ENCODE results near the gene DMWD. TPM values are rescaled to one million over a fixed set of nuclear protein-coding genes. Genes with fewer than 3 reads are reported as not detected.
A peak's percentile ranks its signal among the peaks of the same experiment; 100 is the strongest.

DMWD gene
- total RNA-seq, 1 experiment from 2014 or later, result 86.7 TPM

DNA sequence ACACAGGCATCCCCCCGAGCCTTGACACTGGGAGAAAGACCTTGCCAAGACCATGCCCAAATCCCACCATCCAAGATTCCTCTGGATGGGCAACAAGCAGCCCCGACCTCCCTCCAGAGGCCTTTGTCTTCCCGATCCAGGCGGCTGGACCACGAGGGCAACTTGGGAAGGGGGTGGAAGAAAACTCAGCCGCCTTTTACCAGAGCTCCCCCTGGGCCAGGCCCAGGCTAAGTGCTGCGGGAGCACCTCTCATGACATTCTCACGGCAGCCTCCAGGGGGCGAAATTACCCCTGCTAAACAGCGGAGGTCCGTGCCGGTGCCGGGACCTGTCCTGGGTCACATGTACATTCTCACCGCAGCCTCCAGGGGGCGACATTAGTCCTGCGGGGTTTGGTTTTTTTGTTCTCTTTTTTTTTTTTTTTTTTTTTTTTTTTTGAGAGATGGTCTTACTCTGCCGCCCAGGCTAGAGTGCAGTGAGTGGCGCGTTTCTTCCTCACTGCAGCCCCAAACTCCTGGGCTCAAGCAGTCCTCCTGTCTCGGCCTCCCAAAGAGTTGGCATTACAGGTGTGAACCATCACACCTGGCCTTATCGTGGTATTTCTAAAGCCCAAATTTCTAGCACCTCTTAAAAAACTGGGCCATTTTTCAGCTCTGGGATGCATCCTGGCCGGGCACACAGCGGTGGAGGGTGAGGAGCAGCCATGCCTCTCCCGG lies 24.5 kb upstream of the DMWD start:
- Histone ChIP-seq H3K4me1 (ENCODE audit: insufficient read depth, low read length, poor library complexity, severe bottlenecking) (no peaks in the 10 kb centered on the region), H3K27ac (ENCODE audit: low read depth, low read length, poor library complexity, severe bottlenecking) (no peak overlapping the region), H3K9me3 (ENCODE audit: low read depth, low read length, poor library complexity, severe bottlenecking) (no peaks in the 10 kb centered on the region), H3K4me3 (ENCODE audit: low read depth, low read length, poor library complexity, severe bottlenecking) (no peak overlapping the region), H3K36me3 (ENCODE audit: insufficient read depth, low read length, poor library complexity, severe bottlenecking) (peaks cover 11% of the 10 kb centered on the region), H3K27me3 (replicated peaks; ENCODE audit: insufficient read depth, low read depth, low read length, poor library complexity) (no peaks in the 10 kb centered on the region)
- CTCF ChIA-PET, result interaction anchor here (0.6 to 1.1 kb wide), 18 partner anchors 10 to 1034 kb away, joined by 3 to 17 read pairs (median 8); partner anchors contain the start of genes DMWD and SYMPK
- intact Hi-C loops (cut with micrococcal nuclease; ENCODE audit: unreplicated experiment), result no loop called here
- peak; percentile 96 for DNase-seq (ENCODE audit: low spot score)
- no TSS peak for BruUV-seq (replicated peaks)
- POLR2A ChIA-PET (ENCODE audit: low non-redundant PET), result no interaction called here
- TF ChIP-seq, protein P1, sequence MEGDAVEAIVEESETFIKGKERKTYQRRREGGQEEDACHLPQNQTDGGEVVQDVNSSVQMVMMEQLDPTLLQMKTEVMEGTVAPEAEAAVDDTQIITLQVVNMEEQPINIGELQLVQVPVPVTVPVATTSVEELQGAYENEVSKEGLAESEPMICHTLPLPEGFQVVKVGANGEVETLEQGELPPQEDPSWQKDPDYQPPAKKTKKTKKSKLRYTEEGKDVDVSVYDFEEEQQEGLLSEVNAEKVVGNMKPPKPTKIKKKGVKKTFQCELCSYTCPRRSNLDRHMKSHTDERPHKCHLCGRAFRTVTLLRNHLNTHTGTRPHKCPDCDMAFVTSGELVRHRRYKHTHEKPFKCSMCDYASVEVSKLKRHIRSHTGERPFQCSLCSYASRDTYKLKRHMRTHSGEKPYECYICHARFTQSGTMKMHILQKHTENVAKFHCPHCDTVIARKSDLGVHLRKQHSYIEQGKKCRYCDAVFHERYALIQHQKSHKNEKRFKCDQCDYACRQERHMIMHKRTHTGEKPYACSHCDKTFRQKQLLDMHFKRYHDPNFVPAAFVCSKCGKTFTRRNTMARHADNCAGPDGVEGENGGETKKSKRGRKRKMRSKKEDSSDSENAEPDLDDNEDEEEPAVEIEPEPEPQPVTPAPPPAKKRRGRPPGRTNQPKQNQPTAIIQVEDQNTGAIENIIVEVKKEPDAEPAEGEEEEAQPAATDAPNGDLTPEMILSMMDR (conservative IDR thresholded peaks at IDR 0.05; ENCODE audit: low read depth, low read length), result peak; percentile 99
- no peak for TF ChIP-seq EZH2 (IDR thresholded peaks at IDR 0.05; ENCODE audit: borderline replicate concordance, low read depth, low read length, poor library complexity, severe bottlenecking)

DNA sequence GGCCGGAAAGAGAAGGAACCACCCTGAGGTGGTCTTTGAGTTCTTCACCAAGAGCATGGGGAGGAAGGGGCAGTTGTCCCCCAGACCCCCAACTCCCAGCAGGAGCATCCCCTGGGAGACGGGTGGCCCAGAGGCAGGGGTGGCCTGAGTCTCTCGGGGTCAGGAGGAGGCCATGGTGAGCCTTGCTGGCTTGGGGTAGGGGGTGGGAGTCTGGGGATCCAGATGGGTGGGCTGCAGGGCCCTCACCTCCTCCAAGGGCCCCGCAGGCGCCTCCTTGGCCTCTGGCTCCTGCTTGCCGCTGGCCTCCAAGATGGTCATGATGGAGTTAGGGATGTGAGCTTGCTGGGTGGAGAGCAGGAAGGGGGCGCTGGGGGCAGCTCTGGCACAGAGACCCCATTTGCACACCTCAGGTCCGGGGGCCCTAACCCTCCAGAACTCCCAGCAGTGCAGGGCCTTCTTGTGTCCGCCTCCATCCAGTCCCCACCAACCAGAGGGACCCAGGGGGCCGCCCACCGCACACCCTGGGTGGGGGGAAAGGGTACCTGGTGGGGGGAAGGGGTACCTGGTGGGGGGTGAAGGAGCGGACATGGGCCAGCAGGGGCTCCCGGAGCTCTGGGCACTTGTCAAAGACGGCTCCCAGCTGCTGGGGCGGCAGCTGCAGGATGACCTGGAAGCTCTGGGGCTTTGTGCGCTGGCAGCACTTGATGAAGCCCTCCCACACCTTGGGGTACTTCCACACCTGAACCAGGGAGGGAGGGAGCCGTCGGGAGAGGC lies 23.8 kb upstream of the DMWD start:
- Histone ChIP-seq H3K4me1 (ENCODE audit: insufficient read depth, low read length, poor library complexity, severe bottlenecking) (no peaks in the 10 kb centered on the region), H3K36me3 (ENCODE audit: insufficient read depth, low read length, poor library complexity, severe bottlenecking) (peaks cover 7% of the 10 kb centered on the region), H3K27me3 (replicated peaks; ENCODE audit: insufficient read depth, low read depth, low read length, poor library complexity) (no peaks in the 10 kb centered on the region), H3K4me3 (ENCODE audit: low read depth, low read length, poor library complexity, severe bottlenecking) (no peak overlapping the region), H3K27ac (ENCODE audit: low read depth, low read length, poor library complexity, severe bottlenecking) (no peak overlapping the region), H3K9me3 (ENCODE audit: low read depth, low read length, poor library complexity, severe bottlenecking) (no peaks in the 10 kb centered on the region)
- ChIA-PET CTCF (interaction anchor here (0.6 to 1.1 kb wide), 17 partner anchors 11 to 1033 kb away, joined by 3 to 17 read pairs (median 8); partner anchors contain the start of genes DMWD and SYMPK), POLR2A (ENCODE audit: low non-redundant PET) (no interaction called here)
- intact Hi-C loops (cut with micrococcal nuclease; ENCODE audit: unreplicated experiment), result no loop called here
- no TSS peak for BruUV-seq (replicated peaks)
- DNase-seq (ENCODE audit: low spot score), result no peak
- TF ChIP-seq EZH2 (IDR thresholded peaks at IDR 0.05; ENCODE audit: borderline replicate concordance, low read depth, low read length, poor library complexity, severe bottlenecking), result no peak
- TF ChIP-seq, protein P1 (conservative IDR thresholded peaks at IDR 0.05; ENCODE audit: low read depth, low read length), result no peak

DNA sequence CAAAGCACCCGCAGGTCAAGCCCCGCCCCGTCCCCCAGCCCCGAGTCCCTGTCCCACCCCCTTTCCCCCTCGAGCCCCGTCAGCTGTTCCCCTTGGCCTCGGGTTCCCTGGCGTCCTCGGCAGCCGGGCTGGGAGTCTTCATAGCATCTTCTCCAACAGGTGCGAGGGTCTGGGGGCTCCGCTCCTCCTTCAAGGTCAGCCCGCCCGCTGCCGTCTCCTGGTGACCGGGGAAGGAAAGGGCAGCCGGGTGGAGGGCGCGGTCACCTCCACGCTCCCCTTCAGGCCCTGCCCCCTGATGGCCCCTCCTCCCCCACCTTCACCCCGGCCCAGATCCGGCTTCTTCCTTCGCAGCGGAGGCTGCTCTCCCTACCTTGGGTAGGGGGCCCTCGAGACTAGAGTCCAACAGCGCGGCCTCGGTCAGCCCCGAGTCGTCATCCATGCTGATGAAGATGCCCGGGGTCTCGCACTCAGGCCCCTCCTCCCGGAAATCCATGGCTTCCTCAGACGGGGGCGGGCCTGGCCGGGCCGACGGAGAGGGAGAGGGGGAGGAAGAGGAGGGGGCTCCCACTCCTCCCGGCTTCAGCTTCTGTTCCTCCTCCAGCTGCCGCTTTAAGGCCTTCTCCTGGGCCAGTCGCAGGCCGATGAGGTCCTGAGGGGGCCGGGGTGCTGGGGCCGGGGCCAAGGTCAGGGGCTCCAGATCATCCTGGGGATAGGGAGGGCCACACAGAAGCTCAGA lies 23.0 kb upstream of the DMWD start:
- no TSS peak for BruUV-seq (replicated peaks)
- H3K36me3 ChIP-seq (ENCODE audit: insufficient read depth, low read length, poor library complexity, severe bottlenecking), result peaks cover 4% of the 10 kb centered on the region
- TF ChIP-seq, protein P1 (conservative IDR thresholded peaks at IDR 0.05; ENCODE audit: low read depth, low read length), result no peak
- TF ChIP-seq EZH2 (IDR thresholded peaks at IDR 0.05; ENCODE audit: borderline replicate concordance, low read depth, low read length, poor library complexity, severe bottlenecking), result no peak
- H3K4me3 ChIP-seq (ENCODE audit: low read depth, low read length, poor library complexity, severe bottlenecking), result no peak overlapping the region
- no peaks in the 10 kb centered on the region for H3K9me3 ChIP-seq (ENCODE audit: low read depth, low read length, poor library complexity, severe bottlenecking)
- intact Hi-C loops (cut with micrococcal nuclease; ENCODE audit: unreplicated experiment), result no loop called here
- ChIA-PET CTCF (no interaction called here), POLR2A (ENCODE audit: low non-redundant PET) (no interaction called here)
- DNase-seq (ENCODE audit: low spot score), result no peak
- H3K27ac ChIP-seq (ENCODE audit: low read depth, low read length, poor library complexity, severe bottlenecking), result no peak overlapping the region
- no peaks in the 10 kb centered on the region for H3K27me3 ChIP-seq (replicated peaks; ENCODE audit: insufficient read depth, low read depth, low read length, poor library complexity)
- H3K4me1 ChIP-seq (ENCODE audit: insufficient read depth, low read length, poor library complexity, severe bottlenecking), result no peaks in the 10 kb centered on the region

Data from A673 (cell line).